GM19324 (cell line): ENCODE data around the gene CCDC136.

Experiments used
- ATAC-seq: cut with Tn5 transposase; IDR thresholded peaks from one replicate; pipeline ENCODE4 v1.9.1; 2021; ENCODE audit warnings: mild to moderate bottlenecking, moderate library complexity; ENCODE audit not compliant: unreplicated experiment, low FRiP score

Gene CCDC136

DNA sequence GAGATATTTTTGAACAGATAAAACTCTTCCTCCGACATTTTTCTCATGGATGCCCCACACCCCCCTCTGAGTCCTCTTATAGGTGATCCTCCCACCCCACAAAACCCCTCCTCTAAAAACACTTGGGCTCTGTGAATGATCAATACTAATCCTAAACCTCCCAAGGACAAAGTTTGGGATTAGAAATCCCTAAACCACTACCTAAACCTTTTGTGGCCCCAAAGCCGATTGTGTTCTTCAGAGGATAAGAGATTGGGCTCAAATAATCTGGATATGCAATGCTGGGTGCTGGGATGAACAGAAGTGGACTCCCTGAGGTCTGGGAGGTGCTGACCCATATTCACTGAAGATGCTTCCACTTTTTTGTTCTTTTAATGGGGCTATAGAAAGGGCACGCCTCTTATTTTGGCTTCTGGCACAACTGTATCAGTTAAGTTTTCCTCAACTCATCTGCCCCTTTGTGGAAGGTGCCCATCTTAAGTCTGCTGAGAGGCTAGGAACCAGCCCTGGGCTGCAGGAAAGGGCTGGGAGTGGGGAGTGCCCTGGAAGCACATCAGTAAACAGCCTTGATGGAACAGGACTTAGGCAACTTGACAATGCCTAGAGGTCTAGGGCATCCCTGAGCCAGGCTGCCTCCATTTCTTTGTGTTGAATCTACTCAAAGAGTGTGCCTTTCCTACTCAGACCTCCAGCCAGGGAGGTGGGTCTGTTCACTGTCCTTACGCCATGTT is 15.9 kb upstream of the CCDC136 start, which contains the start of gene OPN1SW:
Gene OPN1SW, minus strand, starts transcription at position 51 of the 731 bp plus-strand sequence. Its CDS starts 13 bp downstream, at position 38.
- no peak for ATAC-seq

- no peak for ATAC-seq
Observed at GRCh38 chr7:128777156-128778123, 14.3 kb upstream of the CCDC136 start.

DNA sequence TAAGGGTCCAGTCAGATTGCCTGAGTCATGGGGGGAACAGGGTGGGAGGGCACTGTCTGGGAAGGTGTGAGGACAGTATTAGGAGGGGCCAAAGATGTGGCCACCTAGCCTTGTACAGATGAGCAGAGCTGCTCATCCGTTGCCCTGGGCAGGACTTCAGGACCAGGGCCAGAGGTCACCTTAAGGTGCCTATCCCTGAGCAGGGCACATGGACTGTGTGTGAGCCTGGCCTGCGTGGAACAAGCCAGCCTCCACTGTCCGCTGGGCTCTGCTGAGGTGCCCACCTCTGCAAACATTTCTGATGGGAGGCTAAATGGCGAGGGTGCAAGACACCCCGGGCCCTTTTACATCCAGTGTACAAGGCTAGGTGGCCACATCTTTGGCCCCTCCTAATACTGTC is 12.8 kb upstream of the CCDC136 start:
- no peak for ATAC-seq

- no peak for ATAC-seq
Observed at GRCh38 chr7:128781126-128781525, 10.6 kb upstream of the CCDC136 start.

DNA sequence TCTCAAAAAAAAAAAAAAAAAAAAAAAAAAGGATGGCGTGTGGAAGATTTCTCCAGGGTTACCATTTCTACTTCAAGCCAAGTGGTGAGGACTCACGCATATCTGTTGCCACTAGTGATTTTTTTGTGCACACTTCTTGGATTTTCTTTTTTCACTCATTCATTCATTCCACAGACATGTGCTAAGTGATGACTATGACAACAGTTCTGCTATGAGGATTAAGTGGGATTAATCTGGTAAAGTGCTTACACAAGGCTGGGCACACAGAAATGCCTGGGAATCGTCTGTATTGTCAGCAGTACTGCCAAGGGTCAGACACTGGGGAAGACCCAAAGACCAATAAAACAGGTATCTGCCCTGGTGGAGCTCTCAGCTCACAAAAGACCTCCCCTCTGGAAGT is 9.9 kb upstream of the CCDC136 start:
- no peak for ATAC-seq

DNA sequence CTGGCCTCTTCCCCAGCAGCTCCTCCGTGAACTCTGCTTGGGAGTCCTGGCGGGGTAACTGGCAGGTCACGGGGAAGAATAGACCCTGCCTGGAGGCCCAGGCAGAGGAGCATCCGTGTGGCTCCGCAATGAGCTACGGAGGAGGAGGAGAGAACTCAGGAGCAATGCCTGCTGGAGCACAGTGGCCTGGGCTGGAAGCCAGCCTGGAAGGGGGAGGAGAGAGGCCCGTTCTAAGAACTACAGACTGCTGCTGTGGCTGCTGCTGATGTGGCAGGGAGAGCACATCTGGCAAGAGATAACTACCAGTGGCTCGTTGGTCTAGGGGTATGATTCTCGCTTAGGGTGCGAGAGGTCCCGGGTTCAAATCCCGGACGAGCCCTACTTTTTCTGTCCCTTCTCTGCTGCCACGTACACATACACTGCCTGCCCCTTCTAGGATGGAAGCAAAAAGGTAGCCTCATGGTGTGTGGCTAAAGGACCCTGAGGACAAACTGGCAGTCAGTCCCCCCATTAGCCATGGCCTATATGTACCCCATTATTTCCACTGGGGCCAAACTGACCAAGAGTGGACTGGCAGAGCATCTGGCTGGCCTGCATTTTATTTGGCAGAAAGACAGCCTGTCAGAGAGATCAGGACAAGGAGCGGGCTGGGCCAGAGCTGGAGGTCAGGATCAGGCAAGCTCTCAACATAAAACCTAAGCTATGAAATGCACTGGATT is 8.5 kb upstream of the CCDC136 start:
- no peak for ATAC-seq

- no peak for ATAC-seq
Observed at GRCh38 chr7:128785738-128786137, 6.0 kb upstream of the CCDC136 start.

GRCh38 chr7:128788446-128789412 is 3.0 kb upstream of the CCDC136 start:
- ATAC-seq = no peak

DNA sequence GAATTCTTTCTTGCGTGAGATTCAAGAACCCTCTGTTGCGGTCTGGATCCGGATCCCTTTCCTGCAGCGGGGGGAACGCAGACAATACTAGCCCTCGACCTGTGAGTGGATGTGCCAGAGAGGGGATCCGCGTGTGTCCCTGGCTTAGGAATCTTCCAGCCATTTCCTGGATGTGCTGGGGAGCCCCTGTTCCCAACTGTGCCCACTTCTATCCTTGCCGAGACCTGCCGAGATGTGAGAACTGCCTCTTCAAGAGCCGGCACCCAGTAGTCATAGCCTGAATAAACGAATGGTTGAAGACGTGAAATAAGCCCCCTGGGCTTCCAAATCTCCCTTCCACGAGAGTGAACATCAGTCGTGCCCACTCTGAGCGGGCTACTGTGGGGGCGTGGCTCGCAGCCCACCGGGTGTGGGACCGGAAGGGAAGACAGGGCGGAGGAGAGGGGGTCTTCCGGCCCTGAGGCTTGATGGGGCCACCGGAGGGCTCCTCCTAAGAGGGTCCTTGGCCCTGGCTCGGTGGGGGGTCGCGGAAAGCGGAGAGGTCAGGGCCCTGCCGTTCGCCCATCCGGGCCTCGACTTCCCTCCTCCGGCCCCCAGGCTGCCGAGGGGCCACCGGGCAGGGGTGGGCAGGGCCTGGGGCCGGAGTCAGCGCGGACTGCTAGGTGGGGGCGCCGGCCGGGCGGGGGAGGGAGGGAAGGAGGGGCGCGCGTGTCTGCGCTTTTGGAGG is 1.3 kb upstream of the CCDC136 start:
- peak; percentile 19 for ATAC-seq

DNA sequence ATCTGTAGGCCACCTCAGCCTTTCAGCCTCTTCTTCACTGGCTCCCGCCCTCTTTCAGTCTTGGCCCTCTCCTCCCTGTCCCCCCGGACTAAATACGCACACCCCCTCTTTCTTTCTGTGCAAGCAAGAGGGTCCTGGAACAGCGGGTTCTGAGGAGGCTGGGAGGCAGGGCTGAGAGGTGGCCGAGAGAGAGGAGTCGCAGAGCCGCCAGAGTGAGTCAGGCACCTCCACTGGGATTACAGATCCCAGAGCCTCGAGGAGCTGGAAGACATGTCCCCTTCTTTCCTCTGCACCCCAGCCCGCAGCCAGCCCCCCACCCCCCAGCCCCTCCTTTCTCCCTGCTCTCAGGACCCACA is 182 bp downstream of the CCDC136 start:
- no peak for ATAC-seq

DNA sequence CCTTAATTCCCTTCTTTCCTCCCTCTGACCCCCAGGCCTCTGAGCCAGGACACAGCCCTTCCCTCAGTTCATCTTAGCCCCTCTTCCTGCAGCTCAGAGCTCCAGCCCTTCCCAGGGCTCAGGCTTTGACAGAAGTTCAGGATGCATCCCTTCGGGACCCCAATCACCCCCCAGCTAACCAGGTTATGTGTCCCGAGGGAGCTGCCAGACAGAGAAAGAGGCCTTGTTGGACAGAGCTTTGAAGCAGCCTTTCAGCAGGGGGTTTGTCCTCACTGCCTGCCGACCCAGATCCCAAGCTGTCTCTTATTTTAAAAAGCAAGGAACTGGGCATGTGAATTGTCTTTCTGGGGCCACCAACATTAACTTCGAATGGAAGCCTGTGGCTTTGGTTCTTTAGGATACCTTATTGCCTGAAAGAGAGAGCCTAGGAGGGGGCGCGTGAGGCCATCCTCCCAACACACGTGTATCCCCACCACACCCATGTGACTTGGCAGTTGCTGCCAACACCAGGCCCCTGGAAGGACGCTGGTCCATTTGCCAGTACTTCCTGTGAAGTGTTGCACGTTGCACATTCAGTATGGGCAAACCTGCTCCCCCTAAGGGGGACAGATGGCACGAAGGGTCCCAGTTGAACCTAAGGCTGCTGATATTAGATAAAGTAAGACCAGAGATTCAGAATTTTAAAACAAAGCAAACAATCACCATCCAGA is 858 bp downstream of the CCDC136 start:
- no peak for ATAC-seq

- ATAC-seq = no peak
Observed at GRCh38 chr7:128793181-128793547, 1.4 kb downstream of the CCDC136 start.

- ATAC-seq = no peak
Observed at GRCh38 chr7:128794020-128794419, 2.3 kb downstream of the CCDC136 start.

GRCh38 chr7:128794436-128794835 is 2.7 kb downstream of the CCDC136 start:
- no peak for ATAC-seq

DNA sequence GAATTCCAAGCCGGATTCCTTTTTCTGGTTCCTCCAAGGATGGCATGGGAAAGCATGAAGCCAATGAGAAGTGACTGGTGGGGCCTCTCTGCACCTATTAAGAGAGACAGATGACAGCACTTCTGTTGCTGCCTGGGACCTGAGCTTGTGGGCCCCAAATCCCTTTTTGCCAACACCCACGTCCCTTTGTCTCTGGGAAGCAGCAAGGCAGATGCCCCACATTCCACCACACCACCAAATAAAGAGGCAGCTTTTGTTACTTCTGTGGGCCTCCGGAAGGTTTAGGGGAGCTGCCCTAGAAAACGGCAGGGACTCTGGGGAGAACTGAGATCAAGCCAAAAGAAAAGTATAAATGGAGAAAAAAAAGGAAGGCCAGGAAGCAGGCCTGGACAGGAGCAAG is 3.4 kb downstream of the CCDC136 start:
- ATAC-seq = no peak

GRCh38 chr7:128796327-128796726 is 4.6 kb downstream of the CCDC136 start:
- ATAC-seq = no peak

DNA sequence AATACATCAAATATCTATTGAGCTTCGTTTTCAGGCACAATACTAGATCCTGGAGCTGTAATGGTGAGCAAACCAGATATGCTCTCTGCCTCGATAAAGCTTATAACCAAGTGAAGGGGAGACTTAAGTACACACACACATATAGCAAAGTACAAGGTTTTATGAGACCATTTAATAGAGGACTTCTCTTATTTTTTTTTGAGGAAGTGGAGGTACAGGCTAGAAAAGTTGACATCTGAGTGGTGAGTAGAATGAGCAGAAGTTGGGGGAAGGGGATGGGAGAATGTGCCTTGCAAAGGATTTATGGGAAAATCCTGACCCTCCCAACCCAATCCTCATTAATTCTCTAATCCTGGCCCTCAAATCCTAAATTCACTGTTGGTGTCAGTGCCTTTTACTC is 7.7 kb downstream of the CCDC136 start:
- ATAC-seq = no peak

GRCh38 chr7:128800567-128800966 is 8.8 kb downstream of the CCDC136 start:
- no peak for ATAC-seq

DNA sequence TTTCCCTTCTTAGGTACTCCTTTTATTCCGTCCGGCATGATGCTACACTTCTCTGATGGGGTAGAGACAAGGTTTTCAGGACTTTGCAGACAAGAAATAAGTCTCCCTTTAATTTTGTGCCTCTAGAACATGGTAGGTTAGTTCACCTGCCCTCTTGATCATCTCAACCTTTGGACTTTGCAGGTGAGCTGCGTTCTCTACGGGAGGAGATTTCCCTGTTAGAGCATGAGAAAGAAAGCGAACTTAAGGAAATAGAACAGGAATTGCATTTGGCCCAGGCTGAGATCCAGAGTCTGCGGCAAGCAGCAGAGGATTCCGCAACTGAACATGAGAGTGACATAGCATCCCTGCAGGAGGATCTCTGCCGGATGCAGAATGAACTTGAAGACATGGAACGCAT is 9.2 kb downstream of the CCDC136 start:
- ATAC-seq = no peak
